Stimulated activated CD8-positive, alpha-beta memory T cell treated with anti-CD3 and anti-CD28 coated beads, Interleukin-7, amount 100 ng/mL, for 4 hours (primary cell): ENCODE measurements around the gene GDF11.
A peak's percentile ranks its signal among the peaks of the same experiment; 100 is the strongest.
"Not testable (repeated sequence)": the region's sequence is repeated elsewhere in the genome, so short reads cannot be mapped to it uniquely, and the experiment has no call there.

ENCODE experiments used
- DNase-seq, 2 donors: peaks; one replicate each; pipeline ENCODE4 v3.0.0-alpha.2; 2020; ENCODE audit warnings: low read depth in 2 of 2

The GDF11 gene

GRCh38 chr12:55741931-55742680, 816 bp upstream of the GDF11 start:
- no peak for DNase-seq

- peak in 1 of 2 donors; percentile 35 for DNase-seq
Observed at GRCh38 chr12:55743406-55744339, 751 bp downstream of the GDF11 start.

DNA sequence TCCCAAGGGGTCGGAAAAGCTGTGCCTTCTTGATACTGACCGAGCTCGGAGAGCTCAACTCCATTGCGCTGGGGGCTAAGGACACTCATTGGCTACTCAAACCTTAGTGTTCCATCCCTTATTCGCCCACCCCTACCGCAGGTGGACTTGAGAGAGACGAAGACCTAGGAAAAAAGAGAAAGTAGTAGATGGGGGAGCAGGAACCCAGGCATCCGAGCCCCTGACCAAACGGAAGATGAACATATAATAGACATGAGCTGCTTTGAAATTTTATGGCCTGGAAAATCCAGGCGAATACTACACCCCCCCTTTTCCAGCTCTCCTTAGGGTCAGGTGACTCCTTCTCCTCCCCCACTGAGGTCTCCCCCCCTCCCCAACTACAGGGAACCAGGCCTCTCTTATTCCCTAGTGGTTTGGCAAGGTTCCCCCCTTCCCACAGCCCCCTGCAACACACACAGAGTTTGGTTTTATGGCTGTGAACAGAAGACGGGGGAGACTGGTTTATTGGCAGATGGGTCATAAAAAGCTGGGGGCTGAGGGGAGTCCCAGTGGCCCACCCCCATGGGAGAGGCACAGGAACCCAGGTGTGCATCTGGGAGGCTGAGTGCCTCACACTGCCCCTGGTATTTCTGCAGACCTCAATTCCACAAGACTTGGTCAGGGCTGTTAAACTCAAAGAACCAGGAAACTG, 1.6 kb downstream of the GDF11 start:
- no peak for DNase-seq

GRCh38 chr12:55745361-55746173, 2.6 kb downstream of the GDF11 start:
- DNase-seq, result no peak

- no peak for DNase-seq
Observed at GRCh38 chr12:55746174-55746912, 3.4 kb downstream of the GDF11 start.

- DNase-seq, result no peak
Observed at GRCh38 chr12:55746913-55747231, 4.0 kb downstream of the GDF11 start.

GRCh38 chr12:55748230-55748993, 5.5 kb downstream of the GDF11 start:
- DNase-seq, result no peak

- no peak for DNase-seq
Observed at GRCh38 chr12:55755246-55755645, 12.3 kb downstream of the GDF11 start.

- no peak for DNase-seq
Observed at GRCh38 chr12:55757701-55758100, 14.8 kb downstream of the GDF11 start.

DNA sequence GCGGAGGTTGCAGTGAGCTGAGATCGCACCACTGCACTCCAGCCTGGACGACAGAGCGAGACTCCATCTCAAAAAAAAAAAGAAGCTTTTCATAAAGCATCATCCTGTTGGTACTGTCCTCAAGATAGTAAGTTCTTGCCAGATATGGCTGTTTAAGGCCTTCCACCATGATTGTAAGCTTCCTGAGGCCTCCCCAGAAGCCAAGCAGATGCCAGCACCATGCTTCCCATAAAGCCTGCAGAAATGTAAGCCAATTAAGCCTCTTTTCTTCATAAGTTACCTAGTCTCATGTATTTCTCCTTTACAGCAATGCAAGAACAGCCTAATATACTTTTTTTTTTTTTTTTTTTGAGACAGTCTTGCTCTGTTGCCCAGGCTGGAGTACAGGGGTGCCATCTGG, 15.7 kb downstream of the GDF11 start:
- not testable (repeated sequence) for DNase-seq

- no peak for DNase-seq
Observed at GRCh38 chr12:55760663-55761062, 17.7 kb downstream of the GDF11 start.

GRCh38 chr12:55762646-55763045, 19.7 kb downstream of the GDF11 start:
- DNase-seq, result no peak

- no peak for DNase-seq
Observed at GRCh38 chr12:55765736-55766290, 22.9 kb downstream of the GDF11 start.

GRCh38 chr12:55767156-55767555, 24.2 kb downstream of the GDF11 start:
- no peak for DNase-seq

DNA sequence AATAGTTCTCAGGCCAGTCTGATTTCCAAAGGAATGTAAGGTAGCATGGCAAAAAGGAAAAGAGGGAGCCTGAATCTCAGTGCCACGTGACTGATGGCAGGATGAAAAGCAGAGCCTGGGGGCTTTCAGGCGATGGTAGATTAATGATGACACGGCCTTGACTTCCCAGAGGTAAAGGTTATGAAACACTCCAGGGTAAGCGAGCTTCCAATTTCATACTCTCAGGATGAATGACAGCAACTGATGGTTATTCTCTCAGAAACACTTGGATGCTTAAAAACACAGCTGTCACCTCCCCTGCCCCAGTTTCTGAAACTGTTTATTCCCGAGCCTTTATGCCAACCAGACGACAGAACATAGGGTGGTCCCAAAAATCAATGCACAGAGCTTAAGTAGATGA, 28.8 kb downstream of the GDF11 start:
- DNase-seq, result no peak

DNA sequence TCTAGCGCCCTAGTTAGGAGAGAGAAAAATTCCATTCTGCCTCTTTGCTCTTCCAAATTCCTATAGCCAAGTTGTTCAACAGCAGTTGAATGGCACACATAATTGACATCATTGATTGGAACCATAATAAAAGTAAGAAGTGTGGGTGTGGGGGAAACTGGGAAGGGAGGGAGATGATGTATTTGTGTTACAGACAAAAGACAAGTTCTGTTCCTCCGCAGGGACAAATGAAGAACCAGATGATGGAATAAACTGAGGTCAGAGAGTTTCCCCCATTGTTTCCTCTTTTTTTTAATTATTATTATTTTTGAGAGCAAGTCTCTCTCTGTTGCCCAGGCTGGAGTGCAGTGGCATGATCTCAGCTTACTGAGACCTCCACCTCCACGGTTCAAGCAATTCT, 34.9 kb downstream of the GDF11 start:
- no peak for DNase-seq

- DNase-seq, result no peak
Observed at GRCh38 chr12:55780685-55781084, 37.8 kb downstream of the GDF11 start.

GRCh38 chr12:55788546-55788945, 45.6 kb downstream of the GDF11 start:
- DNase-seq, result no peak

GRCh38 chr12:55789171-55789570, 46.2 kb downstream of the GDF11 start:
- no peak for DNase-seq

DNA sequence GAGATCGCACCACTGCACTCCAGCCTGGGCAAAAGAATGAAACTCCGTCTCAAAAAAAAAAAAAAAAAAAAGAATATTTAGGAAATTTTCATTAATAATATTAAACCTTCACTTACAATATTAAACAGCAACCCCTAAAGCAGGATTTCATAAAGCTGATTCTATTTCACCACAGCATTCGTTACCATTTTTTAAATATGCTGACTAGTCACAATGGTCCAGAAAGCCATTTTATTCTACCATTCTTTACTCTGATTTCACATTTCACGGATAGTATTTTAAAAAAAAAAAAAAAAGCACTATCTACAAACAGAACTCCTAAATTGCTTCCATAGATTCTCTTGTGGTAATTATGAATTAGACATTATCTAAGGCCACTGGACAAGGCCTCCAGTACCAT, 47.0 kb downstream of the GDF11 start:
- no peak for DNase-seq
